ENCODE measurements around the gene ATP8A2. TPM values are rescaled to one million over a fixed set of nuclear protein-coding genes. Genes with fewer than 3 reads are reported as not detected.
"Not testable (repeated sequence)": the region's sequence is repeated elsewhere in the genome, so short reads cannot be mapped to it uniquely, and the experiment has no call there.

ATP8A2 gene
- total RNA-seq, 2 experiments from 2014 or later = 0.92 to 0.94 TPM

GRCh38 chr13:25501231-25501630 lies 129.5 kb downstream of the ATP8A2 start:
- no peak for ATAC-seq
- Mint-ChIP-seq H3K27me3 (peaks cover 1% of the 10 kb centered on the region), H3K36me3 (ENCODE audit: low read depth) (no peaks in the 10 kb centered on the region), H3K4me1 (ENCODE audit: low read depth) (no peaks in the 10 kb centered on the region), H3K9me3 (no peaks in the 10 kb centered on the region), H3K4me3 (no peak overlapping the region), H3K27ac (no peak overlapping the region)
- no peak for TF ChIP-seq CTCF (IDR thresholded peaks at IDR 0.05)
- ChIA-PET CTCF (no interaction called here), POLR2A (no interaction called here)
- DNase-seq = no peak
- intact Hi-C loops (cut with micrococcal nuclease) = no loop called here

DNA sequence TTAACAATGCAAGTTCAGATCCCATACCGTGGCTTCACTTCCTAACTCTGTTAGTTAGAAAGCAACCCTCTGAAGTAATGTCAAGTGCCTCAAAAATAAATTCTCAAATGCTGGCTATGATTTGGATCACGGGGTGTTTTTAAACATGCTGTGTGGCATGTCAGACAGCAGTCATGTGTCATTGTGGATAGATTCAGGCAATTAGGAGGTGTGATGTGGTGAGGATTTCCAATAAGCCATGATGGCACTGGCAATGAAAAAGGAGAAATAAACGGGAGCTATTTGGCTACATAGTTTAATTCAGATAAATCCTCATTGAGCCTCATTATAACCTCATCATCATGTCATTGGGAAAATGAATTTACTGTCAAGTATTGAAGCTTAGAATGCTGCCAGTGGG lies 130.3 kb downstream of the ATP8A2 start:
- DNase-seq (no peak), ATAC-seq (no peak)
- intact Hi-C loops (cut with micrococcal nuclease) = no loop called here
- ChIA-PET CTCF (no interaction called here), POLR2A (no interaction called here)
- Mint-ChIP-seq H3K27ac (no peak overlapping the region), H3K4me1 (ENCODE audit: low read depth) (no peaks in the 10 kb centered on the region), H3K27me3 (peaks cover 3% of the 10 kb centered on the region), H3K9me3 (no peaks in the 10 kb centered on the region), H3K4me3 (no peak overlapping the region), H3K36me3 (ENCODE audit: low read depth) (no peaks in the 10 kb centered on the region)
- TF ChIP-seq CTCF (IDR thresholded peaks at IDR 0.05) = no peak

DNA sequence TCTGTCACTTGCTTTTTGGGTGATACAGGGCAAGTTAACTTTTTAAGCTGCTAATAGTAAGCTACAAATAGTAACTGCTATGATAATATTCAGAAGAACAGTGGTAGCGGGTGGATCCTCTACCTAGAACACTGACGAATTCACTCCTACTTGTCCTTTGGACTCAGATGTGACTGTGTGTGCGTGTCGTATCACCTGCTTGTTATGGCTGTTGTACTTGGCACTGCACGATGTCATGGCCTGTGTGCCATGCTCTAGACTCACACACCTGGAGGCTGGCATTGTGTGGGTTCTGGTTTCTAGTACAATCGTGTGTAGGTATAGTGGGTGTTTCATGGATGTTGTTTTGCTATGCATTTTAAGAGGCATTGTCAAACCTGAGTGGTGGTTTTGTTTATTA lies 130.8 kb downstream of the ATP8A2 start:
- intact Hi-C loops (cut with micrococcal nuclease) = no loop called here
- Mint-ChIP-seq H3K36me3 (ENCODE audit: low read depth) (no peaks in the 10 kb centered on the region), H3K27me3 (peaks cover 3% of the 10 kb centered on the region), H3K4me3 (no peak overlapping the region), H3K27ac (no peak overlapping the region), H3K9me3 (no peaks in the 10 kb centered on the region), H3K4me1 (ENCODE audit: low read depth) (no peaks in the 10 kb centered on the region)
- DNase-seq (no peak), ATAC-seq (no peak)
- POLR2A ChIA-PET = no interaction called here
- TF ChIP-seq CTCF (IDR thresholded peaks at IDR 0.05) = no peak
- CTCF ChIA-PET = no interaction called here

GRCh38 chr13:25503856-25504255 lies 132.1 kb downstream of the ATP8A2 start:
- intact Hi-C loops (cut with micrococcal nuclease) = no loop called here
- Mint-ChIP-seq H3K36me3 (ENCODE audit: low read depth) (no peaks in the 10 kb centered on the region), H3K27ac (no peak overlapping the region), H3K4me3 (no peak overlapping the region), H3K27me3 (peaks cover 3% of the 10 kb centered on the region), H3K4me1 (ENCODE audit: low read depth) (no peaks in the 10 kb centered on the region), H3K9me3 (no peaks in the 10 kb centered on the region)
- ATAC-seq = no peak
- DNase-seq = no peak
- TF ChIP-seq CTCF (IDR thresholded peaks at IDR 0.05) = no peak
- ChIA-PET POLR2A (no interaction called here), CTCF (no interaction called here)

GRCh38 chr13:25507841-25508240 lies 136.1 kb downstream of the ATP8A2 start:
- Mint-ChIP-seq H3K4me1 (ENCODE audit: low read depth) (no peaks in the 10 kb centered on the region), H3K36me3 (ENCODE audit: low read depth) (no peaks in the 10 kb centered on the region), H3K9me3 (peaks cover 9% of the 10 kb centered on the region), H3K27ac (no peak overlapping the region), H3K4me3 (no peak overlapping the region), H3K27me3 (peaks cover 2% of the 10 kb centered on the region)
- intact Hi-C loops (cut with micrococcal nuclease) = no loop called here
- no peak for TF ChIP-seq CTCF (IDR thresholded peaks at IDR 0.05)
- CTCF ChIA-PET = no interaction called here
- DNase-seq (no peak), ATAC-seq (no peak)
- POLR2A ChIA-PET = no interaction called here

- H3K4me1 Mint-ChIP-seq (ENCODE audit: low read depth); DNase-seq; H3K27me3 Mint-ChIP-seq; H3K36me3 Mint-ChIP-seq (ENCODE audit: low read depth); H3K4me3 Mint-ChIP-seq; CTCF ChIA-PET; H3K27ac Mint-ChIP-seq; POLR2A ChIA-PET; intact Hi-C loops (cut with micrococcal nuclease); ATAC-seq: not testable (repeated sequence)
- peaks cover 11% of the 10 kb centered on the region for H3K9me3 Mint-ChIP-seq
Observed at GRCh38 chr13:25513060-25513459, 141.3 kb downstream of the ATP8A2 start.
